Ishikawa (cell line): Measurements from ENCODE around the gene ADAMTS4.

ENCODE experiments used
- CEBPB ChIP-seq: IDR thresholded peaks from 2 replicates; pipeline ENCODE4 v1.6.1; 2012
- CREB1 ChIP-seq: IDR thresholded peaks from 2 replicates; pipeline ENCODE4 v1.6.1; 2012; ENCODE audit warnings: low read depth
- EGR1 ChIP-seq: IDR thresholded peaks from 2 replicates; pipeline ENCODE4 v1.6.1; 2012
- EP300 ChIP-seq: IDR thresholded peaks from 2 replicates; pipeline ENCODE4 v1.6.1; 2012; ENCODE audit warnings: borderline replicate concordance
- FOXM1 ChIP-seq: IDR thresholded peaks from 2 replicates; pipeline ENCODE4 v1.6.1; 2012; ENCODE audit warnings: low read depth, borderline replicate concordance
- MAX ChIP-seq: IDR thresholded peaks from 2 replicates; pipeline ENCODE4 v1.6.1; 2012
- NFIC ChIP-seq: IDR thresholded peaks from 2 replicates; pipeline ENCODE4 v1.6.1; 2012
- RAD21 ChIP-seq: IDR thresholded peaks from 2 replicates; pipeline ENCODE4 v1.6.1; 2012; ENCODE audit warnings: low read depth
- REST ChIP-seq: IDR thresholded peaks from 2 replicates; pipeline ENCODE4 v1.6.1; 2012; ENCODE audit warnings: low read depth, mild to moderate bottlenecking
- TAF1 ChIP-seq: IDR thresholded peaks from 2 replicates; pipeline ENCODE4 v1.6.1; 2012; ENCODE audit warnings: low read depth, mild to moderate bottlenecking
- TCF12 ChIP-seq: IDR thresholded peaks from 2 replicates; pipeline ENCODE4 v1.6.1; 2012; ENCODE audit warnings: low read depth
- TEAD4 ChIP-seq: IDR thresholded peaks from 2 replicates; pipeline ENCODE4 v1.6.1; 2012
- USF1 ChIP-seq: IDR thresholded peaks from 2 replicates; pipeline ENCODE4 v1.6.1; 2012
- YY1 ChIP-seq: IDR thresholded peaks from 2 replicates; pipeline ENCODE4 v1.6.1; 2012; ENCODE audit warnings: low read depth
- ZBTB7A ChIP-seq: IDR thresholded peaks from 2 replicates; pipeline ENCODE4 v1.6.1; 2012; ENCODE audit warnings: low read depth

The ADAMTS4 gene

DNA sequence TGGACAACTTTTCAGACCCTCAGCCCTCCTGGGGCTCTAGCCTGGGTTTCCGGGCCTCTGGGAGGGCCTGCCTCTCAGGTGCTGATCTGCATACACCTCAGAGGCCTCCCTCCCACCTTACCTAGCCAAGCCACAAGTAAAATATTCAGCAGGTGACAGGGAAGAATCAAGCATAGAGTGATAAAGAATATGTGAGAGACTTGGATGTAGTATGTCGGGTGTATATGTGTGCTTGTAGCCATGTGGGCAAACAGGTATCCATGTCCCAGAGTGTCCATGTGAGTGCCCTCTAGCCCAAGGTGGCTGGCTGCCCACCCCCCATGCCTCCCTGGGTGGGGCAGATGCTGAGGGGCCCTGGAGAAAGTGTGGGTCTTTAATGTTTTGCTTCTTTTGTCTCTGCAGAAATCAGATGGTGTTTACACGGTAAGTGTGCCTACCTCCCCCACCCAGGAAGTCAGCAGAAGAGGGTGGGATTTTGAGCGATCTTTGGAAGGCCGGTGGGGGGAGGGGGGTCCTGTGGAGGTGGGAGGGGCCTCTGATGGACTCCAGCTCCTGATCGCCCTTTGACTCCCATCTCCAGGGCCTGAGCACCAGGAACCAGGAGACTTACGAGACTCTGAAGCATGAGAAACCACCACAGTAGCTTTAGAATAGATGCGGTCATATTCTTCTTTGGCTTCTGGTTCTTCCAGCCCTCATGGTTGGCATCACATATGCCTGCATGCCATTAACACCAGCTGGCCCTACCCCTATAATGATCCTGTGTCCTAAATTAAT is 19.6 kb upstream of the ADAMTS4 start:
- TF ChIP-seq CREB1 (no peak), MAX (no peak), USF1 (no peak)

- no peak for TF ChIP-seq TCF12
- no peak for TF ChIP-seq YY1
- no peak for TF ChIP-seq EP300
- TF ChIP-seq REST = no peak
- TF ChIP-seq CEBPB = no peak
- no peak for TF ChIP-seq ZBTB7A
- no peak for TF ChIP-seq FOXM1
- no peak for TF ChIP-seq USF1
- TF ChIP-seq RAD21 = no peak
These were observed 19.0 kb upstream of the ADAMTS4 start for GRCh38 chr1:161217831-161218230.

GRCh38 chr1:161216945-161217712 is 18.3 kb upstream of the ADAMTS4 start:
- TF ChIP-seq MAX (no peak), YY1 (no peak), USF1 (no peak), FOXM1 (no peak), TEAD4 (no peak), TAF1 (no peak), REST (no peak), CREB1 (no peak)

DNA sequence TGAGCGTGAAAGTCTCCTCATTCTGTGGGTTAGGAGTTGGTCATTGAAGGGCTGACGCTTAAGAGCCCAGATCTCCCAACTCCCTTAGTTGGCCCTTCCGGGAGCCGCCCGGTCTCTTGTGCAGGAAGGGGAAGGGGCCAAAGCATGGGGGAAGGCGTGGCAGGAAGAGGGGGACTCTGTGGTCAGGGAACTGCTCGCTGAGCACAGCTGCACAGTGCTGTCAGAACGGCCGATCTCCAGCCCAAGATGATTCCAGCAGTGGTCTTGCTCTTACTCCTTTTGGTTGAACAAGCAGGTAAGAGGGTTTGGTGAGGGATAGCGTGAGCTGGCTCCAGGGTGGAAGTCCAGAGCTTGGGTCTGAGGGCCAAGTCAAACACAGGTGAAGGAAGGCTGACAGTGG is 16.2 kb upstream of the ADAMTS4 start, which contains the start of gene FCER1G:
FCER1G (plus strand) TSS at position 220 of the 400 bp plus-strand sequence; CDS start at position 247, 27 bp downstream.
- TF ChIP-seq RAD21 (no peak), ZBTB7A (no peak), EP300 (no peak), MAX (no peak), TCF12 (no peak), TEAD4 (no peak), FOXM1 (no peak), YY1 (no peak), USF1 (no peak), TAF1 (no peak), NFIC (no peak), CEBPB (no peak), CREB1 (no peak), EGR1 (no peak), REST (no peak)
